Stimulated activated CD8-positive, alpha-beta memory T cell treated with anti-CD3 and anti-CD28 coated beads, Interleukin-2, amount 100 ng/mL, for 48 hours (primary cell): ENCODE results near the gene SYT6.

ENCODE experiments used
- DNase-seq, 2 donors: peaks; one replicate each; pipeline ENCODE4 v3.0.0-alpha.2; 2020; ENCODE audit warnings: low read depth in 2 of 2

The SYT6 gene

GRCh38 chr1:114118351-114118990 is 35.2 kb downstream of the SYT6 start:
- DNase-seq = no peak

DNA sequence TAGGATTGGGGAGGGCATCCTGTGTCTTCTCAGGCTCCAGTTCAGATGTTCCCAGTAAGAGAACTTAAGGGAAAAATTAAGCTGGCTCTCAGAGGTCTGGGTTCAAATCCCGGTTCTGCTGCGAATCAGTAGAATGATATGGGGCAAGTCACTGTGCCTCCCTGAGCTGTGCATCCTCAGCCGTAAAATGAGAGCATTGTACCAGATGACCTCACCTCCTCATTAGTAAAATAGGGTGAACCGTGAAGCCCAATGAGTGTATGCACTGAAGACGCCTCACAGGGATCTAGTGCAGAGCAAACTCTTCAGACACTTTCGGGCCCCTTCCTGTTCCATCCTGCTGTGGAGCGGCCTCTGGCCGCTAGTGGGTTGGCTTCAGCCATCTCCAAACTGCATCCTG is 36.0 kb downstream of the SYT6 start:
- DNase-seq = no peak

DNA sequence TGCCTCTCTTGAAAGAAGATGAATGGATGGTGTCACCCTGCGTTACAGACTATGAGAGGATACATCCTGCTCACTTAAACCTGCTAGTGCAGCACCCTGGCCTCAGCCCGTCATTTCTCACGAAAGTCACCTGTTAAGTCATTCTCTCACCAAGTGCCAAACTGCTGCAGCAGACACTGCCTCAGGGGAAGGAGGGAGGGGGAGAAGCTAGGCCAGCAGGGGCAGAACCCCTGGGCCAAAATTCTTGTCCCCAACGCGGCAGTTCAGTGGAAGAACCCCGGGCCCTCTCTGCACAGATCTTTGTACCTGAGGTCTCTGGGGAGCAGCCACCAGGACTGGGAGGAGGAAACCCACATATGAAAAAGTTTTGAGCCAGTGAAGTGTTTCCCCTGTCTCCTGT is 37.6 kb downstream of the SYT6 start:
- no peak for DNase-seq

GRCh38 chr1:114114185-114115094 is 39.2 kb downstream of the SYT6 start:
- DNase-seq = no peak

GRCh38 chr1:114113411-114114184 is 40.1 kb downstream of the SYT6 start:
- no peak for DNase-seq

DNA sequence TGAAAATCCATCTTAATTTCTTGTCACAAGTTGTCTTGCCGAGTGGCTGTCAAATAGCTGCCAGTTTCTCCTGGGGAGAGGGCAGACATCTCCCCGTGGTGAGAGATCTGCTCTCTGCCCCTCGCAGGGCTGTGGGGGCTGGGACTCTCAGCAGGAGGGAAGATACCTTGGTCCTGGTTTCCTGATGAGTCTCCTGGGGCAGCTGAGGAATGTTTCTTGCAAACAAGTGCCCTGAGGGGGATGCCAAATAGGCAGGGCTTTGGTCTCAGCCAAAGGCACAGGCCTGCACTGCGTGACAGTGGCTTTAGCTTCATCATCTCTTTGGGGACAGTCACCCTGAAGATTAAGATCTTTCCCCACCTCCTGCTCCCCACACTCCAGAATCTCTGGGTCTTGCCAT is 40.9 kb downstream of the SYT6 start:
- DNase-seq = no peak

DNA sequence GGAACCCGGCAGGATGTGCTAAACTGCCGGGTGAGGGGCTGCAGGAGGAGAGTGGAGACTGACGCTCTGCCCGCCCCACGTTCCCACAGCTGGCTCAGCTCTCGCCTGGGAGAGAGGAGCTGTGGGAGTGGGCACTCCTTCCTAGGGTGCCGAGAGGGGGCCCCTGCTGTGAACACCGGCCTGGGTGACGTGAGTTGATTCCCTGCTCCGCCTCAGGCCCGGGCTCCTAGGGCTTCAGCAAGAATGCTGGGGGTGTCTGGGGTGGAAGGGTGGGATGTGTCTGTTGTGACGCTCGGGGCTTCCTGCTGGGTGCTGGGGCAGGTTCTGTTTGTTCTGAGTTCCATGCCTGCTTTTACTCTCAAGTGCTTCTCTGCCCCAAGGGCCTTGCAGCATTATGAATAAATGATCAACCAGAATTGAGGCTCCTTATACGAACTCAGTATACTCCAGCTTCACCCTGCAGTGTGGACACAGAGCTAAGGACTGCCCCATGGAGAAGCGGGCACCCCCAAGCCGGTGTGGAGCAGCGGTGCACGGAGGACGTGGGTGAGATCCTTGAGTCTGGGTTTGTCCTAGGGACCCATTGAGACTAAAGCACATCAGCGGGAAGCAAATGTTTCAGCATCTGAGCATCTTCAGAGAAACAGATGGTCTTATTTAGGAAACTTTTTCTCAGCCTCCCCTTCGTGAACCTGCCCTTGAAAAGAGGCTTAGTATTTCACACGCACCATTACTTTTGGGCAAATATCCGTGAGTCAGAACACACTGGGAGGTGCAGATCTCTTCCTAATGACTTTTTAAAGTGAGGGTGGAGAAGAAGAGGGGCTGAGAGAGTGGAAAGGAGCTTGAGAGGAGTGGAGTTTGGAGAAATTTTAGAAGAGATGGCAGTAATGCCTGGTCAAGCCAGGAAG is 41.7 kb downstream of the SYT6 start:
- no peak for DNase-seq

GRCh38 chr1:114109981-114110380 is 43.7 kb downstream of the SYT6 start:
- no peak for DNase-seq

- DNase-seq = no peak
These were observed 44.9 kb downstream of the SYT6 start for GRCh38 chr1:114108751-114109255.

- DNase-seq = no peak
These were observed 45.9 kb downstream of the SYT6 start for GRCh38 chr1:114107474-114108435.

DNA sequence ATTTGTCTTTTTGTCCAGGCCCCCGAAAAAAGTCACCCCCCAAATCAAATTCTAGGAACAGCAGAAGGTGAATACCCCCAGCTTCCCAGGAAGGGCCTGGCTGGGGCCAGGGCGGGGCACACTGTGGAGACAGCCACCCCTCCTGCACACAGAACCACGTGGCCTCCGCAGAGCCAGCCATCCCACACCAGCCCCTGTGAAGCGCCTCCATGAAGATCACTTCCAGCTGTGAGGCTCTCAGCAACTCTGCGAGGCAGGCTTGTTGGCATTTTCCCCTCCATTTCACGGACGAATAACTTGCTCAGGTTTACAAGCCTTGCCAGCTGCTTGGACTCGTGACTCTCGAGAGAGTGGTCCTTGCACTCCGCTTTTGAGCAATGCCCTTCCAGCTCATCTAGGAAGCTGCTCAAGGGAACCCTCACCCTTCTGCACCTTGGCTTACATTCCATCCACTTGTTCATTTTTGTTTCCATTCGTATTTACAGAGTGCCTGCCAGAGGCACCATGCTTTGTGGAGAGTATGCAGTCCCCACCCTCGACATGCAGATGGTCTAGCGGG is 48.2 kb downstream of the SYT6 start:
- DNase-seq = no peak

- DNase-seq = no peak
These were observed 48.7 kb downstream of the SYT6 start for GRCh38 chr1:114104949-114105348.

- DNase-seq = no peak
These were observed 49.7 kb downstream of the SYT6 start for GRCh38 chr1:114103992-114104391.

GRCh38 chr1:114102136-114102535 is 51.5 kb downstream of the SYT6 start:
- DNase-seq = no peak

DNA sequence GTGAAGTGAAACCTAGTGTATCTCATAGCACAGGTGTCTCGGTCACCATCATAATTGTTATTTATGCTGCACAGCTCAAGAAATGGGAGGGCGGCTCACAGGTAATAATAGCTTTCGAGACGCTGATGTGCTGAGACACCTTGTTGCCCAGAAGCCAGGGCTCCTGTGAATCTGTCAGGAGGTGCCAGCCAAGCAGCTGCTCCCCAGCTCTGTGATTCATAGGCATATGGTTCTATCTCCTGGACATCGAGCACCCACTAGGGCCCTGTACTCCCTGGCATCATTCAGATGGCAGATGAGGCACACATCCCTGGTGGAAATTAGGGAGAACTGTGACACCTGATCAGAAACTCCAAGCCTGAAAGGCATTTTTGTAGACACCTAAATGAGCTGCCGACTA is 53.5 kb downstream of the SYT6 start:
- no peak for DNase-seq

- no peak for DNase-seq
These were observed 54.4 kb downstream of the SYT6 start for GRCh38 chr1:114099268-114099667.

DNA sequence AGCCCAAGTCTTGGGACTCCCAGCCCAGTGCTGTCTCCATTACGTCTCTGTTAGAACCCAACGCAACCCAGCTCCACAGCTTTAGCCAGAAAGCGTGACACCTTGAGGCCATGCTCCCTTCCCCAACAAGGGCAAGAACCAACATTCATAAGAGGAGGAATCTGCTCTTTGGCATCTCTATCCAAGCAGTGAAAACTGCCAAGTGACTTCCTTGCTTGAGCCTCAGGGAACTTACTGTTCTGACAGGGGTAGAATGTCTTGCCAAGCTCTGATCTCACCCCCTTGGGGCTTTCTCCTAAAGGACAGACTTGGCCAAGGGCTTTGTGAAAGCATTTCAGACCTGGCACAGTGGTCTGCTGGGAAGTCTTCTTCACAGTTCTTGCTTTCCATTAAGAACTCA is 56.6 kb downstream of the SYT6 start:
- no peak for DNase-seq

GRCh38 chr1:114094675-114095074 is 59.0 kb downstream of the SYT6 start:
- DNase-seq = no peak

DNA sequence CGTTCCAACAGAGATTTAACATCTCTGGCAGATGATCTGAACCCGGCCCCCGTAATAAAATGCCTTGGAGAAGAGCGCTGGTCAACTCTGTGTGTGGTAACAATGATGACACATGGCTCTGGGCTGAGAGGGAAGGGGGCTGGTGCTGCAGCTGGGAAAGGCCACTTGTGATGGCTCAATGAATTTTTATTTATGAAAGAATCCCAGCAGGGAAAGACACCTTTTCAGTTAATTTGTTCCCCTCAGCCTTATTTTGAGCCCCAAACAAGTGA is 59.4 kb downstream of the SYT6 start:
- DNase-seq = no peak
